ENCODE data around the gene LPP. TPM values are rescaled to one million over a fixed set of nuclear protein-coding genes. Genes with fewer than 3 reads are reported as not detected.

LPP gene
- total RNA-seq, 2 donors from 2014 or later = 170 to 246 TPM

GRCh38 chr3:188244395-188244861 lies 90.5 kb downstream of the LPP start:
- H3K36me3 ChIP-seq = no peaks in the 10 kb centered on the region
- no peak overlapping the region for H3K4me3 ChIP-seq
- H3K27ac ChIP-seq = peak overlapping the region; percentile 32
- no peak for TF ChIP-seq CTCF (IDR thresholded peaks at IDR 0.05)
- H3K9ac ChIP-seq (ENCODE audit: low read depth in 2 of 2, low read length in 2 of 2) = no peak overlapping the region
- DNase-seq = no peak
- no peaks in the 10 kb centered on the region for H3K27me3 ChIP-seq
- no peaks in the 10 kb centered on the region for H3K4me1 ChIP-seq
- no peaks in the 10 kb centered on the region for H3K9me3 ChIP-seq
- intact Hi-C loops (cut with DNase I) = no loop called here

GRCh38 chr3:188246905-188247304 lies 92.9 kb downstream of the LPP start:
- Histone ChIP-seq H3K4me3 (no peak overlapping the region), H3K27ac (no peak overlapping the region), H3K27me3 (no peaks in the 10 kb centered on the region), H3K4me1 (no peaks in the 10 kb centered on the region), H3K36me3 (no peaks in the 10 kb centered on the region), H3K9ac (ENCODE audit: low read depth in 2 of 2, low read length in 2 of 2) (no peak overlapping the region), H3K9me3 (no peaks in the 10 kb centered on the region)
- intact Hi-C loops (cut with DNase I) = no loop called here
- TF ChIP-seq CTCF (IDR thresholded peaks at IDR 0.05) = no peak
- DNase-seq = peak; percentile 17

GRCh38 chr3:188248036-188248561 lies 94.1 kb downstream of the LPP start:
- intact Hi-C loops (cut with DNase I) = no loop called here
- TF ChIP-seq CTCF (IDR thresholded peaks at IDR 0.05) = no peak
- H3K4me3 ChIP-seq = no peak overlapping the region
- H3K4me1 ChIP-seq = peaks cover 4% of the 10 kb centered on the region
- peak; percentile 66 for DNase-seq
- no peaks in the 10 kb centered on the region for H3K36me3 ChIP-seq
- no peaks in the 10 kb centered on the region for H3K9me3 ChIP-seq
- H3K27ac ChIP-seq = no peak overlapping the region
- H3K9ac ChIP-seq (ENCODE audit: low read depth in 2 of 2, low read length in 2 of 2) = no peak overlapping the region
- H3K27me3 ChIP-seq = no peaks in the 10 kb centered on the region

GRCh38 chr3:188253123-188253793 lies 99.3 kb downstream of the LPP start:
- H3K9me3 ChIP-seq = no peaks in the 10 kb centered on the region
- no peaks in the 10 kb centered on the region for H3K36me3 ChIP-seq
- H3K27me3 ChIP-seq = no peaks in the 10 kb centered on the region
- H3K9ac ChIP-seq (ENCODE audit: low read depth in 2 of 2, low read length in 2 of 2) = peak overlapping the region in 1 of 2 donors; percentile 60
- H3K4me3 ChIP-seq = no peak overlapping the region
- no peak for TF ChIP-seq CTCF (IDR thresholded peaks at IDR 0.05)
- DNase-seq = no peak
- peaks cover 11% of the 10 kb centered on the region for H3K4me1 ChIP-seq
- intact Hi-C loops (cut with DNase I) = no loop called here
- H3K27ac ChIP-seq = peak overlapping the region; percentile 45

- peaks cover 14% of the 10 kb centered on the region for H3K4me1 ChIP-seq
- H3K4me3 ChIP-seq = no peak overlapping the region
- DNase-seq = no peak
- H3K27ac ChIP-seq = peak overlapping the region; percentile 45
- intact Hi-C loops (cut with DNase I) = no loop called here
- no peak for TF ChIP-seq CTCF (IDR thresholded peaks at IDR 0.05)
- no peaks in the 10 kb centered on the region for H3K27me3 ChIP-seq
- no peaks in the 10 kb centered on the region for H3K36me3 ChIP-seq
- no peaks in the 10 kb centered on the region for H3K9me3 ChIP-seq
- peak overlapping the region in 1 of 2 donors; percentile 60 for H3K9ac ChIP-seq (ENCODE audit: low read depth in 2 of 2, low read length in 2 of 2)
These were observed 100.0 kb downstream of the LPP start for GRCh38 chr3:188253800-188254452.

Measured in colonic mucosa (tissue), 4 donors.